Transverse colon (tissue), 4 donors: ENCODE measurements around the gene SRSF5. TPM values are rescaled to one million over a fixed set of nuclear protein-coding genes. Genes with fewer than 3 reads are reported as not detected.
"Not testable (repeated sequence)": the region's sequence is repeated elsewhere in the genome, so short reads cannot be mapped to it uniquely, and the experiment has no call there.

Experiments
- DNase-seq: peaks from one replicate; pipeline ENCODE4 v3.0.0-alpha.2; 2019
- H3K27ac ChIP-seq, 4 donors: fragments of 200-600 bp; sonication (generic); 2 replicates each; pipeline ENCODE4 v1.5.1; 2016 to 2018; ENCODE audit warnings: inconsistent platforms in 4 of 4
- H3K27me3 ChIP-seq: fragments of 200-600 bp; sonication (generic); 2 replicates; pipeline ENCODE4 v1.5.1; 2017; ENCODE audit warnings: inconsistent platforms
- H3K36me3 ChIP-seq, 4 donors: fragments of 200-600 bp; sonication (generic); 2 replicates each; pipeline ENCODE4 v1.5.1; 2017 to 2019; ENCODE audit warnings: inconsistent platforms in 4 of 4
- H3K4me1 ChIP-seq, 4 donors: fragments of 200-600 bp; sonication (generic); 2 replicates each; pipeline ENCODE4 v1.5.1; 2017 to 2020; ENCODE audit warnings: inconsistent platforms in 4 of 4
- H3K4me3 ChIP-seq, 4 donors: fragments of 200-600 bp; sonication (generic); 1 replicate in 1 of 4; 2 replicates in 3 of 4; pipeline versions ENCODE4 v1.5.1 to v1.6.1; 2017 to 2019; ENCODE audit warnings: inconsistent platforms in 4 of 4
- H3K9me3 ChIP-seq, 2 donors: fragments of 200-600 bp; sonication (generic); 2 replicates each; pipeline ENCODE4 v1.5.1; 2017 to 2019; ENCODE audit warnings: inconsistent platforms in 2 of 2
- CTCF ChIP-seq, 5 experiments: fragments of 200-600 bp in 3 of 5; fragments of 450-650 bp in 2 of 5; sonication (generic) in 3 of 5; IDR thresholded peaks; 1 replicate in 2 of 5; 2 replicates in 3 of 5; pipeline ENCODE4 v1.5.1; 2016 to 2017; ENCODE audit warnings: antibody characterized with exemption in 5 of 5, inconsistent platforms in 3 of 5, mild to moderate bottlenecking in 2 of 5, moderate library complexity in 1 of 5
- EP300 ChIP-seq: sonication (generic); formaldehyde crosslinking; IDR thresholded peaks from one replicate; pipeline ENCODE4 v1.6.1; 2017; ENCODE audit warnings: antibody characterized with exemption, low read depth
- POLR2A ChIP-seq: fragments of 450-650 bp; IDR thresholded peaks from one replicate; pipeline ENCODE4 v1.6.1; 2016; ENCODE audit warnings: antibody characterized with exemption, mild to moderate bottlenecking, moderate library complexity
- POLR2AphosphoS5 ChIP-seq, 3 donors: sonication (generic); formaldehyde crosslinking; IDR thresholded peaks; one replicate each; pipeline ENCODE4 v1.6.1; 2016; ENCODE audit warnings: antibody characterized with exemption in 3 of 3
- WGBS, 2 donors: methylation state at CpG; one replicate each; pipeline ENCODE4 v1.1.5; 2018; ENCODE audit warnings: low coverage in 1 of 2; 5-methylcytosine and 5-hydroxymethylcytosine counted together
- in situ Hi-C, 4 donors: fragments of 200-750 bp; cut with MboI; loops; one replicate each; pipeline versions ENCODE4 v1.15.0 to v1.15.1; 2017; ENCODE audit warnings: low sequenced_read_pairs in 3 of 4, low pct_ligation_motif_present in 1 of 4, low pct_unique_long_range_greater_than_20kb in 1 of 4
- intact Hi-C: fragments of 100-400 bp; cut with DNase I; formaldehyde crosslinking; loops from one replicate; pipeline ENCODE4 v1.15.1; 2023; ENCODE audit warnings: low total_unique reads
- total RNA-seq, 4 donors: library from RNA; depleted of rRNA; stranded (reverse); fragments of >200 nt; gene quantifications; one replicate each; pipeline ENCODE4 v1.1.0, GENCODE V29; 2016

SRSF5 gene
- total RNA-seq, 4 donors from 2014 or later, result 255 to 557 (median 471) TPM

- DNase-seq, result no peak
- Histone ChIP-seq H3K36me3 (no peaks in the 10 kb centered on the region), H3K27ac (no peak overlapping the region), H3K27me3 (no peaks in the 10 kb centered on the region), H3K4me1 (no peaks in the 10 kb centered on the region), H3K4me3 (no peak overlapping the region), H3K9me3 (no peaks in the 10 kb centered on the region)
- TF ChIP-seq POLR2AphosphoS5 (IDR thresholded peaks at IDR 0.05) (no peak), CTCF (IDR thresholded peaks at IDR 0.05) (no peak), POLR2A (no peak), EP300 (no peak)
- intact Hi-C loops (no loop called here), in situ Hi-C loops (no loop called here)
- WGBS, 2 donors, result 80 to 89% methylated on average over 10 of the region's 10 CpGs
Observed at GRCh38 chr14:69811868-69812252, 44.9 kb downstream of the SRSF5 start.

- peak; percentile 47 for DNase-seq
- in situ Hi-C loops, result no loop called here
- no peaks in the 10 kb centered on the region for H3K9me3 ChIP-seq
- H3K36me3 ChIP-seq, result no peaks in the 10 kb centered on the region
- H3K27ac ChIP-seq, result no peak overlapping the region
- TF ChIP-seq POLR2A, result no peak
- TF ChIP-seq EP300, result no peak
- no peak for TF ChIP-seq POLR2AphosphoS5 (IDR thresholded peaks at IDR 0.05)
- TF ChIP-seq CTCF (IDR thresholded peaks at IDR 0.05), result peak in 4 of 5 experiments; percentile 8 to 34 (median 20)
- intact Hi-C loops, result no loop called here
- no peak overlapping the region for H3K4me3 ChIP-seq
- WGBS, 2 donors, result 55 to 56% methylated on average over 2 to 9 of the region's 9 CpGs
- H3K4me1 ChIP-seq, result no peaks in the 10 kb centered on the region
- peaks cover 6% of the 10 kb centered on the region for H3K27me3 ChIP-seq
Observed at GRCh38 chr14:69812711-69813110, 45.8 kb downstream of the SRSF5 start.

GRCh38 chr14:69813346-69813745 lies 46.4 kb downstream of the SRSF5 start:
- intact Hi-C loops, H3K4me3 ChIP-seq, H3K9me3 ChIP-seq, DNase-seq, H3K4me1 ChIP-seq, in situ Hi-C loops, H3K27ac ChIP-seq, H3K36me3 ChIP-seq: not testable (repeated sequence)
- WGBS, 2 donors, result 78 to 80% methylated on average over 5 to 6 of the region's 6 CpGs
- peaks cover 13% of the 10 kb centered on the region for H3K27me3 ChIP-seq

DNA sequence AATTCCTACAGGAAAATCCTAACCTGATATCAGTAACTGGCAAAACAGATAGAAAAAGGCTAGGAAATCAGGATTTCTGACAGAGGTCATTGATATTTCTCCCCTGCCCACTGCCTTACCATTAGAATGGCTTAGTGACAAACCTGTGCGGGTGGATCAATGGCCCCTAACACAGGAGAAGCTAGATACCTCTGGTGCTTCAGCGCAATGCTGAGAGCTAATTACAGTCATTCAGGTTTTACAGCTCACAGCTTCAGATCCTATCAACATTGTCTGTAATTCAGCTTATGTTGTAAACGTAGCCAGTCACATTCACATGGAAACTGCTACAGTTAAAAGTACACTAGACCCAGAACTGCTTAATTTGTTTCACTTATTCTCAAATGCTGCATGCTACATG lies 47.5 kb downstream of the SRSF5 start:
- in situ Hi-C loops, result no loop called here

More for the DNA sequence above, 47.5 kb downstream of the SRSF5 start:
- no peak for DNase-seq
- no peak for TF ChIP-seq EP300
- TF ChIP-seq CTCF (IDR thresholded peaks at IDR 0.05), result no peak
- TF ChIP-seq POLR2AphosphoS5 (IDR thresholded peaks at IDR 0.05), result no peak
- TF ChIP-seq POLR2A, result no peak
- Histone ChIP-seq H3K4me1 (no peaks in the 10 kb centered on the region), H3K27ac (no peak overlapping the region), H3K9me3 (no peaks in the 10 kb centered on the region), H3K4me3 (no peak overlapping the region), H3K36me3 (no peaks in the 10 kb centered on the region), H3K27me3 (peaks cover 13% of the 10 kb centered on the region)
- intact Hi-C loops, result no loop called here
- WGBS, 2 donors, result 10 to 61% methylated on average over 2 to 3 of the region's 3 CpGs
